ENCODE measurements around the gene SENP2.

DNA sequence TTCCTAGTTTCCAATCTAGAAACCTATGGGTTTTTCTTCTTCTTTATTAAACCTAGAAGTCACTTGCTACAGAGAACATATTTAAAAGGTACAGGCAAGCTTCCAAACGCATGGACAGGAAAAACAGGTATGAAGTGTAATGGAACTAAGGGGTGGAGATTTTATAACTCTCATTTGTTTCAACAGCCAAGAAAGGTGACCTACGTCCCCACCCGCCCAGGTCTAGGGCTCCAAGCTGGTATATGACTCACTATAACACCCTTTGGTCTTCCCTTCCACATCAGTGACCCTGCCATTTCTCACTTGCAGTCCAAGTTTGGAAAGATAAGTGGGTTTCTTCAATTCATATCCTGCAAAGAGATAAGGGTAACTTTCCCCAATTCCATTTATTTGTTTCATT, 27.7 kb upstream of the SENP2 start:
- no peak for TF ChIP-seq CTCF (IDR thresholded peaks at IDR 0.05)
- TF ChIP-seq EP300 (IDR thresholded peaks at IDR 0.05), result no peak
- TF ChIP-seq POLR2A (IDR thresholded peaks at IDR 0.05), result no peak
